Measurements from ENCODE around the gene LTB4R2.

DNA sequence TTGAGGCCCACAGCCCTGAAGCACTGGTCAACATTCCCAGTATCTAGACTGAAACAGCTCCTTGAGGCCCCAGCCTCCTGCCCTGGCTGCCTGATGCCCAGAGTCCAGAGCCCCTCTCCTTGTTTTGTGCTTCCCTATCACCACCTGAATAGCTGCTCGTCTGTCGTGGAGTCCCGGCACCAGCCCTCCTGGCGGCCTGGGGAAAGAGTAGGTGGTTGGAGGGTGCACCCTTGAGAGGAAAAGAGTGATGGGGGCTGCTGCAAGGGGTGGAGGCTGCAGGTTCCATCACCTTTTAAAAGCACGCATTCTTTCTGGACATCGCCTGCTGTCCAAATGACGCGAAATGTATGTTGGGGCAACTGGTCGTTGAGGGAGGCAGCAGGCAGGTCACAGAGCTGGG lies 41.7 kb upstream of the LTB4R2 start:
- no peak for TF ChIP-seq CTCF (conservative IDR thresholded peaks at IDR 0.05; ENCODE audit: low read length)
- no peak for TF ChIP-seq EZH2phosphoT487 (IDR thresholded peaks at IDR 0.05; ENCODE audit: borderline replicate concordance, low read depth, low read length)

Measured in OCI-LY7 (cell line).